HG02623 (cell line): Measurements from ENCODE around the gene DNAH17.

Experiments
- ATAC-seq: cut with Tn5 transposase; IDR thresholded peaks from one replicate; pipeline ENCODE4 v1.9.1; 2021; ENCODE audit warnings: moderate library complexity; ENCODE audit not compliant: unreplicated experiment

The DNAH17 gene

GRCh38 chr17:78419970-78420815 is 157.0 kb downstream of the DNAH17 start:
- ATAC-seq = no peak

- no peak for ATAC-seq
Observed at GRCh38 chr17:78418326-78419026, 158.7 kb downstream of the DNAH17 start.

GRCh38 chr17:78417531-78417909 is 159.7 kb downstream of the DNAH17 start:
- ATAC-seq = no peak

GRCh38 chr17:78416791-78417530 is 160.2 kb downstream of the DNAH17 start:
- ATAC-seq = no peak

GRCh38 chr17:78415821-78416711 is 161.1 kb downstream of the DNAH17 start:
- no peak for ATAC-seq

DNA sequence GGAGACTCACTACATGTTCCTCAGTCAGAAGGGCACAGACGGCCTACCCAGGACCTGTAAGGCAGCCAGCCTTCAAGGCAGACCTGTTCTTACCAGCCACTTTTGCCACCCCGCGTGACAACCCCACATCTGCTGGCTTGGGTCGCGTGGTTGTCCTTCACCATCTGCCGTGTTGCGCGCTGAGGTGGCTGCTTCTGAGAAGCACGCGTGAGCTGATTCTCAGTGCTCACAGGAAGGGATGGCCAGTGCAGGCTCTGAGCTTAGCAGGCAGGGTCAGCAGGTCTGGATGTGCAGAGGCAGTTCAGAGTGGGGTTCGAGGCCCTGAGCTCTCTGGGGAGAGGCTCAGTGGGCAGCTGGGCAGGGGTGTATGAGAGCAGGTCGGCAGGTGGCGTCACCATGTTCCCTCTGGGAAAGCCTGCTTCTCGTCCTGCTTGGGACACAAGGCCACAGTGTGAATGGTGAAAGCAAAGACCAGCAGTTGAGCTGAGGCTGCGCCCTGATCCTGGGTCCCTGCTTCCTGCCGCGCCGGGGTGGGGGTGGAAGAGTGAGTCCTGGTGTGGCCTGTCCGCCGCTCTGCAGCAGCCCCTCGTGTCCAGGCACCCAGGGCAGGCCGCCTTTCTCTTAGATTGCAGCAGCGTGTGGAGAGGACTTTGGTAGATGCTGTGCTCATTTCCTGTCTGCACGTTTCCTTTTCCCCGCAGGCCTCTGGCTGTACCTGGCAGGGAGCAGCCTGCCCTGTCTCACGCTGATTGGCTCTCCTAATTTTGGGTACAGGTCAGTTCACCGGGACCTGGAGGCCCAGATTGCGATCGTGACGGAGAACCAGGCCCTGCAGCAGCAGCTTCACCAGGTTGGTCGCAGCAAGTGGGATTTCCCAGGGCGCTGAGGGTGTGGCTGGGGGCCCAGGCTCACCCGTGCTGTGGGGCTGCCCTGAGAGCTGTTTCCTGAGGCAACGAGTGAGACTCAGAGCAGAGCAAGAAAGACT is 162.7 kb downstream of the DNAH17 start:
- ATAC-seq = no peak

DNA sequence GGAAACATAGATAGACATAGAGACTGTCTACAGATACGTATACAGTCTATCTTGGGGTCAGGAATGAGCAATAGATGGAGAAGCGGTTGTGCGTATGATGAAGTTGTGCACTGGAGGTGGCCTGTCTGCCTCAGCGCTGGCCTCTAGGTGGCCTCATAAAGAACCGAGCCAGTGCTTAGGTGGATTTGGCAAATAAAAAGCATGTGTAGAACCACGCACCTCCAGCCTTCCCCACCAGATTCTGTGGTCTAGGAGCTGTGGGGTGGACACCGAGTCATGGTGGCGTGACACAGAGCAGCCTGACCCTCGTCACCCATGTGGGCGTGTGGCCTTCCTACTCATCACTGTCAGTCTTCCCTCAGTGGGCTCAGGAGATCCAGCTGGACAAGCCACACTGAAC is 164.8 kb downstream of the DNAH17 start:
- ATAC-seq = no peak

GRCh38 chr17:78411241-78411857 is 165.8 kb downstream of the DNAH17 start:
- ATAC-seq = no peak

DNA sequence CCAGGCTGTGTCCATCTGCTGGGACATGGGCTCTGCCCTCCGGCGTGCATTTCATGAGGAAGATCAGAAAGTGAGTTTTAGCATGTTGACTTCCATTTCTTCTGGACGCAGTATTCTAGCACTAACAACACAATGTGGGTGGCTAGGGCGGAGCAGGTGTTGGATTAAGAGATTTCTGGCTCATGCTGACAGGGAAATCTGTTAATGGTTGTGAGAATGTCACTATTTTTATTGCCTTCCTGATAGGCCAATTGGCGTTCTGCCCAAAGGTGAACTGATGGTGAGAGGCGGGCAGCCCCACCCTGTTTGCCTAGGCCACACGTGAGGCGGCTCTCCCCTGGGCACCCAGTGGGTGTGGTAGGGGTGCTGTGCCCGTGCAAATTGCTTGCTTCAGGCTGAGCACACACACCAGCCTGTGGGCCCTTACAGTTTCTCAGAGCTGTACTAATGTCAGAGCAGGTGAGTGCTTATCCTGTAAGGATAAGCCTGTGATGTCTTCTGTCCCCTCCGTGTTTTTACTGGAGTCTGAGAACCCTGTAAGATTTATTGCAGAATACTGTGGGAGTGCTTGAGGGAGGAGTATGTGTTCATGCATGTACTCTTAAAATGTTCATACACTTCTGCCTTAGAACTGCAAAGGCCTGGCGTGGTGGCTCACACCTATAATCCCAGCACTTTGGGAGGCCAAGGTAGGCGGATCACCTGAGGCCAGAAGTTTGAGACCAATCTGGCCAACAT is 167.8 kb downstream of the DNAH17 start:
- no peak for ATAC-seq

- ATAC-seq = no peak
Observed at GRCh38 chr17:78408476-78409050, 168.6 kb downstream of the DNAH17 start.

- ATAC-seq = no peak
Observed at GRCh38 chr17:78407387-78408000, 169.7 kb downstream of the DNAH17 start.

DNA sequence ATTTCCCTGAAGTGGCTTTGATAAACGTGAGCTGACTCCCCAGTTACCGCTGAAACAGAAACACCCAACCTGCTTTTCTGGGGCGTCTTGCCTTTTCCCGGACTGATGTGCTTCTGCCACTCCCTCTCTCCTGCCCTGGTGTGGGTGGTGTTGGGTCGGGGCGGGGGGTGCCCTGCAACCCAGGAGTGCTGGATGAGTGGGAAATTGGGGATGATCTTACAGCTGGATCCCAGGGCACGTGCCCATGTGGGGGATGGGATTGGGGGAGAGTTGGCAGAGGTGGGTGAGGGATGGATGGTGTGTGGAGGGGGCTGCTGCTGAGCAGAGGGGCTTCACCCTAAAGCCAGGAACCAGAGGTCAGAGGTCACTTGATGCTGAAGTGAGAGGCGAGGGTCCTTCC is 170.3 kb downstream of the DNAH17 start:
- no peak for ATAC-seq

GRCh38 chr17:78406396-78406795 is 170.8 kb downstream of the DNAH17 start:
- no peak for ATAC-seq

DNA sequence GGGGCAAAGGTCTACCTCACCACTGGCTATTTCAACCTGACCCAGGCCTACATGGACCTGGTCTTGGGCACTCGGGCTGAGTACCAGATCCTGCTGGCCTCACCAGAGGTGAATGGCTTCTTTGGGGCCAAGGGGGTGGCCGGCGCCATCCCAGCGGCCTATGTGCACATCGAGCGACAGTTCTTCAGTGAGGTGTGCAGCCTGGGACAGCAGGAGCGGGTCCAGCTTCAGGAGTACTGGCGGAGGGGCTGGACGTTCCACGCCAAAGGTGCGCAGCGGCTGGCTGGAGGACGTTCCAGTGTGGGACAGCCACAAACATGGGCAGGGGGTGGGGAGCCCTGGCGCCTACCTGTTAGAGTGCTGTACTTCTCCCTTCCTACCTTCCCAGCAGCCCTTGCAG is 173.4 kb downstream of the DNAH17 start:
- ATAC-seq = no peak

- no peak for ATAC-seq
Observed at GRCh38 chr17:78401891-78402290, 175.3 kb downstream of the DNAH17 start.

DNA sequence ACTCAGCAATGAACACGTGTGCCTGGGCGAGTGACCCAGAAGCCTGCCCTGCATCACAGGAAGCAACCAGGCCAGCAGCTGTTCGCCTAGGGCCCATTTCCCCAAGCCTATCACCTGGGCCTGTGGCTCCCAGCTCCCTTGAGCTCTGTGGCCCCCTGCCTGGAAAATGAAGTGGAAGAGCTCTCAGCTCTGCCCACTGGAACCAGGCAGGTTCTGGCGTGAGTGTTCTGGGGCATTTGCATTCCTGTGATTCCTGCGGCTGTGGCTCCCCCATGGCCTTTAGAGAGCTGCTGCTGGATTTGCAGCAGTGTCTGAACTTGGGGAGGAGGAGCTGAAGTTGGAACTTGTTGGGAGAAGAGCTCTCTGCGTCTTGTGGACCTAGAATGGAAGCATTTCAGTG is 175.9 kb downstream of the DNAH17 start:
- ATAC-seq = no peak

DNA sequence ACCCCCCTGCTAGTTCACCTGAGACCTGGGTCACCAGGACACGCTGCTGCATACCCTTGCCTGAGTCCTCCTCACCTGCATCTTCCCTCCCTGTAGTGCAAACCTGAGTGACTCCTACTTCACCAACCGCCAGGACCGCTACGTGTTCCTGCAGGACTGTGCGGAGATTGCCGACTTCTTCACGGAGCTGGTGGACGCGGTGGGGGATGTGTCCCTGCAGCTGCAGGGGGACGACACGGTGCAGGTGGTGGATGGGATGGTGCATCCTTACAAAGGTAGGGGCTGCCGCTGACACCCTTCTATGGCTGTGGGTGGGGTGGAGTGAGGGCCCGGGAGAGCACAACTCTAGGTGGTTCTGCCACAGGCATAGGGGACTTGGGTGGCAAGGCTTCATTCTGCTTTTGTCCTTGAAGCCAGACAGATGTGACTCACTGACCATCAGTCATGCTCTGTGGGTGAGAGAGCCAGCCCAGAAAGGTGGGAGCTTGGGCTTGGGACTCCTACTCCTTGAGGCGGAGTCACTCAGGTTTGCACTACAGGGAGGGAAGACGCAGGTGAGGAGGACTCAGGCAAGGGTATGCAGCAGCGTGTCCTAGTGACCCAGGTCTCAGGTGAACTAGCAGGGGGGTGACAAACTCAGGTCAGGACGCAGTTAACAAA is 176.5 kb downstream of the DNAH17 start:
- no peak for ATAC-seq
